HG03280 (cell line): ENCODE data around the gene TRUB1.

Experiments used
- ATAC-seq: cut with Tn5 transposase; IDR thresholded peaks from one replicate; pipeline ENCODE4 v1.9.1; 2021; ENCODE audit warnings: mild to moderate bottlenecking, moderate library complexity; ENCODE audit not compliant: unreplicated experiment

The TRUB1 gene

DNA sequence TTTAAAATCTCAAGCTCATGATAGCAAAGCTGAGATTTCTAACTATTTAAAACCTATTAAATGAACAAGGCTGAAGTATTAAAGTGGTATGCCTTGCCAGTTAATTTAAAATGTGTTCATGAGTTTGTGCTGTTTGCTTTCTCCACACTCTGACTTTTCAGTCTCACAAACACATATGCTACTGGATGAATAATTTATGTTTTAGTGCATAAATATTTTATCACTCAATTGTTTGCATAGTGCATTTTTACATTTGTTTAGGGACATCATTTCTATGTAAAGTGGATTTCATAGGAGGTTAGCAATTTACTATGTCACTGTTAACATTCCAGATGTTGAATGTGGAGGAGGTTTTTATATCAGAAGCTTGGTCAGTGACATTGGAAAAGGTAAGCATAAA lies 36.0 kb downstream of the TRUB1 start:
- ATAC-seq: no peak

DNA sequence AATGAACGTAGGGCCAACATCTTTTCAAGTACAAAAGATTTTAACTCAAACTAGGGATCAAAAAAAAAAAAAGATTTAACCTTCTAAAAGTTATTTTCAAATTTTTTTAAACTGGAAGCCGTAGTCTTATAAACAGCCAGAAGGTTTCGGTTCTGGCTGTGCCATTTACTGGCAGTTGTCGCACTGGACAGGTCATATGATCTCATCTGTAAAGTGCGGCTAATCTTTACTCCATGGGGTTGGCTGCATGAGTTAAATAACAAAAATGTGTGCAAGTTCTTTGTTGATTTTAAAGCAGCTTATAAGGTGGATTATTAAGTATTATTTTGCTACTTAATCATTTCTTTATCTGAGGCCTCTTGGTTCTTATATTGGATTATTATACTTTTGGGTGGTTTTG lies 36.6 kb downstream of the TRUB1 start:
- no peak for ATAC-seq

- no peak for ATAC-seq
These were observed 37.1 kb downstream of the TRUB1 start for GRCh38 chr10:114975091-114975490.

- no peak for ATAC-seq
These were observed 45.0 kb downstream of the TRUB1 start for GRCh38 chr10:114982989-114983388.

DNA sequence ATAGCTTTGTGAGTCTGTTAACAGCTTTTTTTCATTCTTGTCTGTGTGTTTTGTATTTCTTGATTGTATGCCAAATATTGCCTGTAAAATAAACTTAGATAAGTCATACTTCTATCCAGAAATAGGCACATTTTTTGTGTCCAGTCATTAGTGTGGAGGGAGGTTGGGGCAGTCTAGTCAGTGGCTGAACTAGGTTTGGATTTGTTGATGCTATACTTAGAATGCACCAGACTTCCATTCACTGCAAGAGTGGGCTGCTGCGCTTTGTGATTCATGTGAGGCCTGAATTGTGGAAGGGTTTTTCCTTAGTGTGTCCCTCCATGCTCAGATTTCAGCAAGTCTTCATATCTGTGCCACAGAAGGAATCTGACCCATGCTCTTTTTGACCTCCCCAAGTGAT lies 50.0 kb downstream of the TRUB1 start:
- ATAC-seq: no peak

DNA sequence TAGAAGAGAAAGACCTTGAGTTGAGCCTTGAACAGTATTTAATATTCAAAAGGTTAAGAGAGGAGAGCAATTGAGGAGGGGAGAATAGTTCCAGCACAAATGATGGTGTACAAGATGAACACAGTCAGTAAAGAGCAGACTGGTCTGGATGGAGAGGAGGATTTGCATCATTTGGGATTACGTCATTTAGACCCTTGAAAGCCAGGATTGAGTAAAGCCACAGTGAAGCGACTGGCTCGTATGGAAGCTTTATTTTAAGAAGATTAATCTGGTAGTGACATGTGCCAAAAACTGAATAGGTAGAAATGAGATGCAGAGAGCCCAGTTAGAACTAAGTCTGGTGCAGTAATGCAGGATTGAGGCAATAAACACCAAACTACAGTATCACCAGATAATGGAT lies 52.6 kb downstream of the TRUB1 start:
- ATAC-seq: no peak

DNA sequence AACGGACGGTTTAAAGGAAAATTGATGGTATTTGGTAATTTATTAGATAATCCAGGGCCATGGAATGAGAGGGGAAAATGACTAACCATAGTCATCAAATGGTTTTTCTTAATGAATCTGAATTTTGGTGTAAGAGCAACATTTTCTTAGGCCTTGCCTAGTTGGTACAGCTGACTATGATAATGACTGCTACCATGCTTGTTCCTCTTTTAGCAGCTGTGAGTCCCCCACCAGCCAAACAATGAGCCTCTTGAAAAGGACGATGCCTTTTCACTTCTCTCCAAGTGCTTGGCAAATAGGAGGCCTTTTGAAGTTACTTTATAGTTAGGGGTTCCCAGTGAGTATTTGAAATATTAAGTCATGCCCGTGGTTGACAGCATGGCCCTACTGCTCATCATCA lies 53.0 kb downstream of the TRUB1 start:
- ATAC-seq: no peak

- no peak for ATAC-seq
These were observed 54.3 kb downstream of the TRUB1 start for GRCh38 chr10:114992189-114992775.

DNA sequence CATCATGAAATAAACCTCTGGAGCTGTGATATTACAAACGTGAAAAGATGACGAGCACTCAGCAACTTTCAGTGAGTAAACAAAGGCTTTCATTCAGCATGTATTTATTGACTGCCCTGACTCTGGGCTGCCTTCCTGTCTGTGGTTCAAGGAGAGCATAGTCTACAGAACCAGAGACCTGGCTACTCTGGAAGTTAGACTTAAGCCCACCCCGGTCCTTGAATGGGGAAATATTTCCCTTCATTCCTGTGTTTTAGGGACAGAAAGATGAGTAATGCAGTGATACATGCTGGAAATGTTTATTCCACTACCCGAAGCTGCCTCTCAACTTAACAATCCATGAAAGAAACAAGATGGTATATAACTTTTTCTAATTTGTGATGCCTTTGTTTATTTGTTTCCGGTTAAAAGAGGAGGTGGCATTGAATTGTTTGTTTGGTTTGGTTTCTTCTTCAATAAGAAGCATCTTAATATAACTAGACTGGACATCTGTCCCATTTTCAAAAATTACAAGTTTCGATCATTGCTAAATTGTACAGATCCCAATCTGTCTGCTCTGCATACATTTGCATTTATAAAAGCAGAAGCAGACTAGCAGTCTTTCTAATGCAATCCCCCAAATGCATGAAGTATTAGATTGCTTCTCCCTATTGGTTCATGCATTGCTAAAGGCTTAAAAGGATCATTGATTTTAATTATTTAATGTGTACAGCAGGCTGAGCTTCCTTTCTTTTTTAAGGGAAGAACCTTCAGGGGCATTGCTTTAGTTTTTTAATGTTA lies 57.7 kb downstream of the TRUB1 start:
- no peak for ATAC-seq

DNA sequence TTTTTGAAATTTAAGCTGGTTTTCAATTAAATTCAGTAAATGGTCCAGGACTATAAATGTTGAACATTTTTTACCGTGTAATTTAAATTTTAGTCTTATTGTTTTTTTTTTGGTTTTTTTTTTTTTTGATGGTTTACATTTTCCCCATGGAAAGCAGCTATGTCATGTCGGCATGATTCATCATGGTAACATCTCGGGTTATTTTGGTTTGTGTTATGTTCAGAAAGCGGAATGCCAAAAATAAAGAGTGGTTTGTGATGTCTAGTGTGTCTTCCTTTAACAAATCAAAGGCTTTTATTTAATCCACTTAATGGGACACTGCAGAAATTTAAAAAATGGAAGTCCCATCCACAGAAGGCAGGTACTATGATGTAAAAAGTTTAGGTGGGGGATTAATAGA lies 58.5 kb downstream of the TRUB1 start:
- no peak for ATAC-seq

GRCh38 chr10:114998993-114999392 lies 61.0 kb downstream of the TRUB1 start:
- no peak for ATAC-seq

- peak; percentile 49 for ATAC-seq
These were observed 63.7 kb downstream of the TRUB1 start for GRCh38 chr10:115001506-115002381.

- ATAC-seq: no peak
These were observed 65.4 kb downstream of the TRUB1 start for GRCh38 chr10:115003396-115003795.

GRCh38 chr10:115004236-115004862 lies 66.4 kb downstream of the TRUB1 start:
- ATAC-seq: no peak

GRCh38 chr10:115005771-115006170 lies 67.8 kb downstream of the TRUB1 start:
- ATAC-seq: no peak

DNA sequence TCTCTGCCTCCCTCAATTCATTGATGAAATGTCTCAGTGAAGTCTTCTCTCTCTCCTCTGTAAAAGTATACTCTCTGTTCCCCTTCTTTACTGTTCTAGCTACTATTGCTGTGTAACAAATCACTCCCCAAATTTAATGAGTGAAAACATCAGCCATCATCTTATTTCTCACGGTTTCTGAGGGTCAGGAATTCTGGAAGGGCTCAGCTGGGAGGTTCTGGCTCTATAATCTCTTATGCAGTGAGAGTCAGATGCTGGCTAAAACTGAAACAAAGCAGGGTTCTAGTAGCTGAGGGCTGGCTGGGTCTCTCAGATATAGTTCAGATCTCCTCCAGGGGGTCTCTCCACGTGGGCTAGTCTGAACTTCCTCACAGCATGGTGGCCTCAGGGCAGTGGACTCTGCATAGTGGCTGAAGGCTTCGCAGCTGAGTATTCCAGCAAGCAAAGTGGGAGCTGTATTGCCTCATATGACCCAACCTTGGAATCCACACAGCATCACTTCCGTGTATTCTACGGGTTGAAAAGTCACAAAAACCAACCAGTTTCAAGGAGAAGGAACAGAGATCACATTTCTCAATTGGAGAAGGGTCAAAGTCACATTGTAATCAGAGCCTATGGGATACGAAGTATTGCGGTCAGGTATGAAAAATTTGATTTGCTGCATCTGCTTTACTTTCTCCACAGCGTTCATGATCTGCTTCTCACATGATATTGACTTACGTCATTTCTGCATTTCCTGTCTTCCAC lies 80.4 kb downstream of the TRUB1 start:
- ATAC-seq: no peak

GRCh38 chr10:115020449-115020848 lies 82.5 kb downstream of the TRUB1 start:
- ATAC-seq: no peak

DNA sequence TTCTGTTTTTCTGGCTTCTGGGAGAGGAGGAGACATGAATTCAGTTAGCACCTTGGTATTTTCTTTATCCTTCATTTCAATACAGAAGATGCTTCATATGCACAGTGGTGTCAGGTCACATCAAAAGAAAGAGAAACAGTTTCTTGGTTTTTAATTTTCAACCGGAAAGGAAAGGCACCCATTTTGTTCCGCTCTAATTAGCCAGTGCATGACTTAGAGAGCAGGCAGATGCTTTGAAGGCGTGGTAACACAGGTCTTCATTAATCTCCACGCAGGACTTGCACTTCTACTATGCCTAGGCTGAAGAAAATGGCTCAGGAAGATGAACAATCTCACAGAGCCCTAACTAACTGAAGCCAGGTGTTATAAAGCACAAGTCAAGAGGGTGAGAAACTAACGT lies 84.7 kb downstream of the TRUB1 start:
- ATAC-seq: no peak

- no peak for ATAC-seq
These were observed 85.7 kb downstream of the TRUB1 start for GRCh38 chr10:115023715-115024114.

- no peak for ATAC-seq
These were observed 86.4 kb downstream of the TRUB1 start for GRCh38 chr10:115024371-115024770.
